Osteoblast (primary cell): ENCODE data around the gene ADGRA1. TPM values are rescaled to one million over a fixed set of nuclear protein-coding genes. Genes with fewer than 3 reads are reported as not detected.

ENCODE experiments used
- DNase-seq: peaks from one replicate; pipeline ENCODE4 v3.0.0; 2011; ENCODE audit warnings: low spot score, mixed read lengths; ENCODE audit not compliant: insufficient read length; ENCODE audit errors: missing footprints
- H2AFZ ChIP-seq: 2 replicates; pipeline ENCODE4 v1.6.0; 2011; ENCODE audit warnings: mild to moderate bottlenecking, low read length
- H3K27ac ChIP-seq: 2 replicates; pipeline ENCODE4 v1.5.1; 2011; ENCODE audit warnings: mild to moderate bottlenecking, low read depth, low read length, moderate library complexity
- H3K27me3 ChIP-seq: 2 replicates; pipeline ENCODE4 v1.6.0; 2012; ENCODE audit warnings: mild to moderate bottlenecking, control low read depth, inconsistent platforms, low read length, moderate library complexity; ENCODE audit not compliant: insufficient read depth
- H3K36me3 ChIP-seq: 2 replicates; pipeline ENCODE4 v1.5.1; 2011; ENCODE audit warnings: mild to moderate bottlenecking, low read length, control low read depth, moderate library complexity; ENCODE audit not compliant: insufficient read depth
- H3K4me1 ChIP-seq: 2 replicates; pipeline ENCODE4 v1.5.1; 2011; ENCODE audit warnings: mild to moderate bottlenecking, low read length, control low read depth, moderate library complexity; ENCODE audit not compliant: insufficient read depth
- H3K4me2 ChIP-seq: 2 replicates; pipeline ENCODE4 v1.6.0; 2011; ENCODE audit warnings: mild to moderate bottlenecking, low read length; ENCODE audit not compliant: insufficient read depth
- H3K4me3 ChIP-seq: fragments of 200-600 bp; sonication (generic); 3 replicates; pipeline ENCODE4 v1.5.1; 2012; ENCODE audit warnings: mild to moderate bottlenecking, low read length, inconsistent platforms; ENCODE audit not compliant: insufficient read depth
- H3K79me2 ChIP-seq: 2 replicates; pipeline ENCODE4 v1.6.0; 2012; ENCODE audit warnings: mild to moderate bottlenecking, low read length, control low read depth, inconsistent platforms; ENCODE audit not compliant: insufficient read depth
- H3K9me3 ChIP-seq: 2 replicates; pipeline ENCODE4 v1.5.1; 2011; ENCODE audit warnings: low read depth, low read length, control low read depth
- H4K20me1 ChIP-seq: 2 replicates; pipeline ENCODE4 v1.6.0; 2012; ENCODE audit warnings: mild to moderate bottlenecking, low read length, control low read depth; ENCODE audit not compliant: insufficient read depth
- CTCF ChIP-seq: IDR thresholded peaks from 2 replicates; pipeline ENCODE4 v1.5.1; 2011; ENCODE audit warnings: mild to moderate bottlenecking, low read depth, low read length, moderate library complexity; ENCODE audit errors: extremely low read depth
- total RNA-seq: library from RNA; depleted of rRNA; stranded (reverse); fragments of >200 nt; gene quantifications from 2 replicates; pipeline ENCODE4 v1.2.3, GENCODE V29; 2012

Gene ADGRA1
- total RNA-seq, 1 donor: not detected

- Histone ChIP-seq H3K4me1 (no peaks in the 10 kb centered on the region), H2AFZ (no peak overlapping the region), H3K27me3 (peaks cover 12% of the 10 kb centered on the region), H3K79me2 (no peaks in the 10 kb centered on the region), H3K4me3 (no peak overlapping the region), H3K36me3 (no peaks in the 10 kb centered on the region), H3K27ac (no peak overlapping the region), H3K4me2 (no peak overlapping the region), H4K20me1 (no peaks in the 10 kb centered on the region), H3K9me3 (no peaks in the 10 kb centered on the region)
- TF ChIP-seq CTCF: no peak
- DNase-seq: no peak
Measured at GRCh38 chr10:133095586-133095985, 7.9 kb downstream of the ADGRA1 start.

- H3K36me3 ChIP-seq: no peaks in the 10 kb centered on the region
- no peaks in the 10 kb centered on the region for H3K4me1 ChIP-seq
- H3K4me3 ChIP-seq: no peak overlapping the region
- H3K9me3 ChIP-seq: no peaks in the 10 kb centered on the region
- no peak overlapping the region for H3K27ac ChIP-seq
- no peaks in the 10 kb centered on the region for H4K20me1 ChIP-seq
- no peaks in the 10 kb centered on the region for H3K79me2 ChIP-seq
- peaks cover 7% of the 10 kb centered on the region for H3K27me3 ChIP-seq
- no peak overlapping the region for H3K4me2 ChIP-seq
- no peak overlapping the region for H2AFZ ChIP-seq
- no peak for DNase-seq
- TF ChIP-seq CTCF: no peak
Measured at GRCh38 chr10:133096616-133097269, 9.0 kb downstream of the ADGRA1 start.

- Histone ChIP-seq H3K4me2 (no peak overlapping the region), H3K27me3 (peaks cover 7% of the 10 kb centered on the region), H3K27ac (no peak overlapping the region), H3K36me3 (no peaks in the 10 kb centered on the region), H3K9me3 (no peaks in the 10 kb centered on the region), H3K4me1 (no peaks in the 10 kb centered on the region), H2AFZ (no peak overlapping the region), H3K4me3 (no peak overlapping the region), H4K20me1 (no peaks in the 10 kb centered on the region), H3K79me2 (no peaks in the 10 kb centered on the region)
- no peak for TF ChIP-seq CTCF
- no peak for DNase-seq
Measured at GRCh38 chr10:133097418-133097817, 9.7 kb downstream of the ADGRA1 start.

- TF ChIP-seq CTCF: no peak
- no peak overlapping the region for H2AFZ ChIP-seq
Measured at GRCh38 chr10:133097961-133098360, 10.2 kb downstream of the ADGRA1 start.

More at GRCh38 chr10:133097961-133098360, 10.2 kb downstream of the ADGRA1 start:
- H3K4me2 ChIP-seq: no peak overlapping the region
- no peaks in the 10 kb centered on the region for H3K36me3 ChIP-seq
- no peak for DNase-seq
- H3K4me3 ChIP-seq: no peak overlapping the region
- H3K27ac ChIP-seq: no peak overlapping the region
- no peaks in the 10 kb centered on the region for H3K9me3 ChIP-seq
- H3K4me1 ChIP-seq: no peaks in the 10 kb centered on the region
- no peaks in the 10 kb centered on the region for H3K79me2 ChIP-seq
- peaks cover 7% of the 10 kb centered on the region for H3K27me3 ChIP-seq
- no peaks in the 10 kb centered on the region for H4K20me1 ChIP-seq
